Upper lobe of left lung (tissue), 6 donors: Measurements from ENCODE around the gene ARHGAP24. TPM values are rescaled to one million over a fixed set of nuclear protein-coding genes. Genes with fewer than 3 reads are reported as not detected.

Experiments
- ATAC-seq, 2 donors: fragments of 200-7000 bp; cut with Tn5 transposase; one replicate each; pipeline ENCODE4 v1.9.1; 2022; ENCODE audit warnings: mild to moderate bottlenecking in 2 of 2, moderate library complexity in 2 of 2; ENCODE audit not compliant: low FRiP score in 2 of 2
- DNase-seq, 2 donors: peaks; one replicate each; pipeline ENCODE4 v3.0.0-alpha.2; 2019 to 2020
- H3K27ac ChIP-seq, 4 donors: fragments of 200-600 bp; sonication (generic); one replicate each; pipeline ENCODE4 v1.5.1; 2016 to 2019
- H3K27me3 ChIP-seq, 4 donors: fragments of 200-600 bp; sonication (generic); one replicate each; pipeline ENCODE4 v1.5.1; 2017 to 2019
- H3K36me3 ChIP-seq, 4 donors: fragments of 200-600 bp; sonication (generic); one replicate each; pipeline ENCODE4 v1.5.1; 2016 to 2019
- H3K4me1 ChIP-seq, 4 donors: fragments of 200-600 bp; sonication (generic); one replicate each; pipeline ENCODE4 v1.5.1; 2018 to 2019
- H3K4me3 ChIP-seq, 4 donors: fragments of 200-600 bp; sonication (generic); one replicate each; pipeline ENCODE4 v1.5.1; 2017 to 2019; ENCODE audit warnings: mild to moderate bottlenecking in 2 of 4, moderate library complexity in 1 of 4
- H3K9me3 ChIP-seq, 4 donors: fragments of 200-600 bp; sonication (generic); one replicate each; pipeline ENCODE4 v1.5.1; 2018 to 2019
- CTCF ChIP-seq, 6 experiments: fragments of 450-650 bp in 4 of 6; fragments of 200-600 bp in 2 of 6; sonication (generic) in 2 of 6; IDR thresholded peaks; one replicate each; pipeline ENCODE4 v1.5.1; 2016 to 2019; ENCODE audit warnings: antibody characterized with exemption in 6 of 6
- EP300 ChIP-seq, 4 donors: sonication (generic); formaldehyde crosslinking; IDR thresholded peaks; one replicate each; pipeline ENCODE4 v1.5.1; 2017; ENCODE audit warnings: antibody characterized with exemption in 4 of 4, control low read depth in 2 of 4
- POLR2A ChIP-seq, 4 donors: fragments of 450-650 bp; IDR thresholded peaks; one replicate each; pipeline ENCODE4 v1.5.1; 2016 to 2017; ENCODE audit warnings: antibody characterized with exemption in 4 of 4, mild to moderate bottlenecking in 2 of 4
- POLR2AphosphoS5 ChIP-seq, 2 donors: sonication (generic); formaldehyde crosslinking; IDR thresholded peaks; one replicate each; pipeline ENCODE4 v1.5.1; 2017; ENCODE audit warnings: antibody characterized with exemption in 2 of 2
- WGBS, 2 donors: methylation state at CpG; one replicate each; pipeline ENCODE4 v1.1.5; 2017 to 2018; 5-methylcytosine and 5-hydroxymethylcytosine counted together
- total RNA-seq, 6 donors: library from RNA; depleted of rRNA in 4 of 6; stranded (reverse); fragments of >200 nt in 4 of 6; gene quantifications; one replicate each; pipeline versions ENCODE4 v1.1.0 to v1.2.1, GENCODE V29; 2016 to 2021
- donor health status: DM: no; HTN: no; CAD: no; lungs with moderate emphysema.
- donor health status: DM: no; HTN: yes; CAD: no; lungs with severe emphysema.

ARHGAP24 gene
- total RNA-seq, 6 donors from 2014 or later = 26.4 to 92.2 (median 52.4) TPM

GRCh38 chr4:85615952-85616351 is 141.0 kb downstream of the ARHGAP24 start:
- no peak for DNase-seq
- TF ChIP-seq EP300 (IDR thresholded peaks at IDR 0.05) (no peak), POLR2A (IDR thresholded peaks at IDR 0.05) (no peak), CTCF (IDR thresholded peaks at IDR 0.05) (no peak), POLR2AphosphoS5 (IDR thresholded peaks at IDR 0.05) (no peak)
- H3K9me3 ChIP-seq = no peaks in the 10 kb centered on the region
- H3K4me3 ChIP-seq = no peak overlapping the region
- H3K27me3 ChIP-seq = no peaks in the 10 kb centered on the region
- no peak overlapping the region for H3K27ac ChIP-seq
- H3K4me1 ChIP-seq = no peaks in the 10 kb centered on the region
- H3K36me3 ChIP-seq = no peaks in the 10 kb centered on the region
- ATAC-seq = no peak
- 92 to 97% methylated on average over 2 of the region's 2 CpGs for WGBS, 2 donors

DNA sequence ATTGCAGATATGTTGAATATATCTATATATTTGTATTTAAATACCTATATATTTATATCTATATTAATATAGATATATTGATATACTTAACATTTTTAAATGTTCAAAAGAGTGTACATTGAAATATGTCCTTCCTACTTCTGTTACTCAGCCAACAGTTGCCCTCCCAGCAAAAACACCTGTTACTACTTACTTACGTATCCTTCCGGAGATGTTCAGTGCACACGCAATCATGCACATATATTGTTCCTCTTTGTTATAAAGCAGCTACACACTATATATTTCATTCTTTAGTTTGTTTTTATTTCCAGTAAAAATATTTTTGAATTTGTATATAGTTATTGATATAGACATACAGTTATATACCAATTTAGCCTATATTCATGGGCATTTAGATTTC is 142.3 kb downstream of the ARHGAP24 start:
- no peak for TF ChIP-seq CTCF (IDR thresholded peaks at IDR 0.05)
- no peak for TF ChIP-seq POLR2A (IDR thresholded peaks at IDR 0.05)
- ATAC-seq (no peak), DNase-seq (no peak)
- WGBS, 2 donors = 92 to 97% methylated on average over 3 of the region's 3 CpGs
- H3K4me1 ChIP-seq = no peaks in the 10 kb centered on the region
- H3K27ac ChIP-seq = no peak overlapping the region
- no peaks in the 10 kb centered on the region for H3K27me3 ChIP-seq
- no peaks in the 10 kb centered on the region for H3K9me3 ChIP-seq
- no peak overlapping the region for H3K4me3 ChIP-seq
- no peaks in the 10 kb centered on the region for H3K36me3 ChIP-seq

GRCh38 chr4:85632981-85633380 is 158.0 kb downstream of the ARHGAP24 start:
- H3K4me1 ChIP-seq = no peaks in the 10 kb centered on the region
- H3K27ac ChIP-seq = no peak overlapping the region
- no peaks in the 10 kb centered on the region for H3K36me3 ChIP-seq
- DNase-seq (no peak), ATAC-seq (no peak)
- no peak overlapping the region for H3K4me3 ChIP-seq
- H3K9me3 ChIP-seq = peaks cover 0 to 1% (median under 1%) of the 10 kb centered on the region in 4 donors
- H3K27me3 ChIP-seq = no peaks in the 10 kb centered on the region
- TF ChIP-seq POLR2A (IDR thresholded peaks at IDR 0.05) (no peak), EP300 (IDR thresholded peaks at IDR 0.05) (no peak), CTCF (IDR thresholded peaks at IDR 0.05) (no peak), POLR2AphosphoS5 (IDR thresholded peaks at IDR 0.05) (no peak)

DNA sequence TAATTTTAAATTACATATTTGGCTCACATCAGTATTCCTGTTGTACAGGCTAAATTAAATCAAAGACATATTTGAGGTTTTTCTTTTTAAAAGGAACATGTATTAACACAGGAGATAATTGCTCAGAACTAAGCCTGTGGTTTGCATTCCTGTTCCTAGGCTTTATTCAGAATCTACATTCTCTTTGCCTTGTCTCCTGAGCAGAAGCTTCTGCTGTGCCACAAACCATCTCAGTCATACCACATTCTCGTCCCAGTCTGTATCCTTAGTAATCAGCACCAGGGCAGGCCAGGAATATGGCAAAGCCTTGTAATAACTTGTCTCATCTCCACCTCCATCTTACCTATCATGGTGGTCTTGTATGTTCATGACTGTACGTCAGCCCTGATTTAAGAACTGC is 162.8 kb downstream of the ARHGAP24 start:
- H3K27ac ChIP-seq = no peak overlapping the region
- 87 to 98% methylated on average over 2 of the region's 2 CpGs for WGBS, 2 donors

More for the DNA sequence above, 162.8 kb downstream of the ARHGAP24 start:
- Histone ChIP-seq H3K27me3 (no peaks in the 10 kb centered on the region), H3K36me3 (no peaks in the 10 kb centered on the region), H3K9me3 (no peaks in the 10 kb centered on the region), H3K4me1 (no peaks in the 10 kb centered on the region), H3K4me3 (no peak overlapping the region)
- no peak for DNase-seq
- TF ChIP-seq CTCF (IDR thresholded peaks at IDR 0.05) = no peak
- no peak for TF ChIP-seq POLR2AphosphoS5 (IDR thresholded peaks at IDR 0.05)
- no peak for TF ChIP-seq EP300 (IDR thresholded peaks at IDR 0.05)
- TF ChIP-seq POLR2A (IDR thresholded peaks at IDR 0.05) = no peak
- ATAC-seq = no peak
